ENCODE data around the gene ELOVL5.

Gene ELOVL5

DNA sequence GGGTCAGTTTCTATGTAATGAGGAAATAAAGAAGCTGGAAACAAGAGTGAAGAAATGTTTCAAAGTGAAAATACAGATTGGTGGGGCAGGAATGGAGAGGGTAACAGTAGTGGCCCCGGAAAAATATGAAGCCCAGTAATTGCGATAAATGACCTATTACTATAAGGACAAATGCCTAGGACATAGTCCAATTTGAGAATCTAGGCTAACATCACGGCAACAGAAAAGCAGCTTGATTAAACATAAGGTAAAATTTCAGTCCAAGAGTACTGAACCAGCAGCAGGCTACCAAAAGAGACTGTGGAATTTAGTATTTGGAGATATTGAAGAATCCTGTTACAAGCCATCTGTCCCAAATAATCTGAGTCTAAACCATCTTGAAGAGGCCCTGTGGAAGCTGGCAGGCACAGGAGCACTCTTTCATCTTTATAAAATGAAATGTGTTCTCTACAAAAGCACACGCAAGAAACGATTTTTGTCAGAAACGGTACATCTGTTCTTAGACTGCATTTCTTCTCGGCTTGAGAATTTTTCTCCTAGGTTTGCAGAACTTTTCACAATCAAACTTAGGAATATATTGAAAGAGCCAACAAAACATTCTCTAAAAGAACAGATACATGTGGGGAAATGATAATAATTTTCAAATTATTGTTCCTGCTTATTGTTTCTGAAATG, 49.3 kb downstream of the ELOVL5 start:
- Histone ChIP-seq H3K79me2 (ENCODE audit: low read length) (peaks cover 76% of the 10 kb centered on the region), H3K36me3 (replicated peaks; ENCODE audit: low read depth, low read length) (peaks cover 6% of the 10 kb centered on the region), H3K9ac (ENCODE audit: low read length) (no peak overlapping the region), H4K20me1 (ENCODE audit: insufficient read depth, low read length) (peaks cover 74% of the 10 kb centered on the region), H3K27ac (ENCODE audit: low read length) (no peak overlapping the region), H3K27me3 (ENCODE audit: low read depth, low read length) (no peaks in the 10 kb centered on the region), H3K4me1 (ENCODE audit: low read length) (peaks cover 9% of the 10 kb centered on the region), H3K4me3 (ENCODE audit: low read length) (no peak overlapping the region), H3K4me2 (ENCODE audit: low read length) (no peak overlapping the region), H2AFZ (ENCODE audit: low read depth, low read length) (no peak overlapping the region), H3K9me3 (ENCODE audit: insufficient read depth, low read length) (no peaks in the 10 kb centered on the region)
- TF ChIP-seq, protein P1, sequence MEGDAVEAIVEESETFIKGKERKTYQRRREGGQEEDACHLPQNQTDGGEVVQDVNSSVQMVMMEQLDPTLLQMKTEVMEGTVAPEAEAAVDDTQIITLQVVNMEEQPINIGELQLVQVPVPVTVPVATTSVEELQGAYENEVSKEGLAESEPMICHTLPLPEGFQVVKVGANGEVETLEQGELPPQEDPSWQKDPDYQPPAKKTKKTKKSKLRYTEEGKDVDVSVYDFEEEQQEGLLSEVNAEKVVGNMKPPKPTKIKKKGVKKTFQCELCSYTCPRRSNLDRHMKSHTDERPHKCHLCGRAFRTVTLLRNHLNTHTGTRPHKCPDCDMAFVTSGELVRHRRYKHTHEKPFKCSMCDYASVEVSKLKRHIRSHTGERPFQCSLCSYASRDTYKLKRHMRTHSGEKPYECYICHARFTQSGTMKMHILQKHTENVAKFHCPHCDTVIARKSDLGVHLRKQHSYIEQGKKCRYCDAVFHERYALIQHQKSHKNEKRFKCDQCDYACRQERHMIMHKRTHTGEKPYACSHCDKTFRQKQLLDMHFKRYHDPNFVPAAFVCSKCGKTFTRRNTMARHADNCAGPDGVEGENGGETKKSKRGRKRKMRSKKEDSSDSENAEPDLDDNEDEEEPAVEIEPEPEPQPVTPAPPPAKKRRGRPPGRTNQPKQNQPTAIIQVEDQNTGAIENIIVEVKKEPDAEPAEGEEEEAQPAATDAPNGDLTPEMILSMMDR (IDR thresholded peaks at IDR 0.05; ENCODE audit: low read depth, low read length): no peak
- TF ChIP-seq EZH2phosphoT487 (IDR thresholded peaks at IDR 0.05; ENCODE audit: low read depth): no peak

DNA sequence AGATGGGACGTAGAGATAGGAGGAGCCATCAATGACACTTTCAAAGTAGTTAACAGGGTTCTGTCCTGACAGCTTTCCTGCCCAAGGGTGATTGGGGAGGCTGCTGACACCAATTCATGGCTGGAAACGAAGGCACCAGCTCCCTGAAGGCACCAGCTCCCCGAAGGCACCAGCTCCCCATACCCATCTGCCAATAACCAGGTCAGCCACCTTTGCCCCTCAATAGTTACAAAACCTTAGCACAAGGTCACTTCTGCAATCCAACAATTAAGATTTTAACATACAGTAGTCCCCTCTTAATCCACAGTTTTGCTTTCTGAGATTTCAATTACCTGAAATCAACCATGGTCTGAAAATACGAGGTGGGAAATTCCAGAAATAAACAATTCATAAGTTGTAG, 51.7 kb downstream of the ELOVL5 start:
- Histone ChIP-seq H3K9ac (ENCODE audit: low read length) (no peak overlapping the region), H4K20me1 (ENCODE audit: insufficient read depth, low read length) (peaks cover 60% of the 10 kb centered on the region), H3K4me3 (ENCODE audit: low read length) (no peak overlapping the region), H3K27me3 (ENCODE audit: low read depth, low read length) (no peaks in the 10 kb centered on the region), H3K36me3 (replicated peaks; ENCODE audit: low read depth, low read length) (peaks cover 16% of the 10 kb centered on the region), H3K9me3 (ENCODE audit: insufficient read depth, low read length) (no peaks in the 10 kb centered on the region), H3K4me1 (ENCODE audit: low read length) (peaks cover 9% of the 10 kb centered on the region), H3K27ac (ENCODE audit: low read length) (no peak overlapping the region), H2AFZ (ENCODE audit: low read depth, low read length) (no peak overlapping the region), H3K79me2 (ENCODE audit: low read length) (peaks cover 56% of the 10 kb centered on the region), H3K4me2 (ENCODE audit: low read length) (no peak overlapping the region)
- TF ChIP-seq EZH2phosphoT487 (IDR thresholded peaks at IDR 0.05; ENCODE audit: low read depth): no peak
- TF ChIP-seq, protein P1 (IDR thresholded peaks at IDR 0.05; ENCODE audit: low read depth, low read length): no peak

DNA sequence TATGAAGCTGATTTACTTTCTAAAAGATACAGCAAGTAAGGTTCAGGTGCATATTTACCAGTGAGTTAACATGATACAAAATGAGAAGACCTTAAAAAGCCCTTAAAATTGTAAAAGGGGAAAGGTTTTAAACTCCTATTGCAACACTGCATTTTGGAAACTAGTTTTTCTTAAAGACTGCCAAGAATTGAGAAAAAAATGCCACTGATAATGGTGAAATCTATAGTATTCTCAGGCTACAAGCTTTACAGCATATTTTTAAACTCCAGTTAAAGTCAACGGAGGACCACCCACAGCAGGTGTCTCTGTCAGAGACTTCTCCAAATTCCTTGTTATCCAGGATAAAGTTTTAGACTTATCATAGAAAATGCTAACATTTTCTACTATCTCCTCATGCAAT, 53.6 kb downstream of the ELOVL5 start:
- Histone ChIP-seq H4K20me1 (ENCODE audit: insufficient read depth, low read length) (peaks cover 52% of the 10 kb centered on the region), H3K27ac (ENCODE audit: low read length) (no peak overlapping the region)

DNA sequence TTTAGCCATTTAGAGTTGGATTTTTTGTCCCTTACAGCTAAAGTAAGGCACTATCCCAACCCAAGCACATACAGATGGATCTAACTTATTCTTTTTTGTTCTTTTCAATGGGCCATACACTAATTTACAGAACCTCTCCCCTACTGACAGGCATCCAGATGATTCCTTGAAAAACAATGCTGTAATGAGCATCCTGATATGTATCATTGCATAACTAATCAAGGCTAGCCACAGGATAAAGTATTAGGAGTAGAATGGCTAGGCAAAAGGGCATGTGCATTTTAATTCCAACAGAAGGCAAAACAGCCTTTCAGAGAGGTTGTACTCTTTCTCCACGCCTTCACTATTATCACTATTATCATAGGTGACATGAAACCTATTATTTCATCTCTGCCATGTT, 54.1 kb downstream of the ELOVL5 start:
- Histone ChIP-seq H3K4me2 (ENCODE audit: low read length) (no peak overlapping the region), H3K4me1 (ENCODE audit: low read length) (peaks cover 23% of the 10 kb centered on the region), H3K9me3 (ENCODE audit: insufficient read depth, low read length) (no peaks in the 10 kb centered on the region), H3K36me3 (replicated peaks; ENCODE audit: low read depth, low read length) (peaks cover 37% of the 10 kb centered on the region), H3K4me3 (ENCODE audit: low read length) (no peak overlapping the region), H3K27me3 (ENCODE audit: low read depth, low read length) (no peaks in the 10 kb centered on the region), H4K20me1 (ENCODE audit: insufficient read depth, low read length) (peaks cover 46% of the 10 kb centered on the region), H3K79me2 (ENCODE audit: low read length) (peaks cover 32% of the 10 kb centered on the region), H3K27ac (ENCODE audit: low read length) (no peak overlapping the region), H3K9ac (ENCODE audit: low read length) (no peak overlapping the region), H2AFZ (ENCODE audit: low read depth, low read length) (no peak overlapping the region)
- TF ChIP-seq EZH2phosphoT487 (IDR thresholded peaks at IDR 0.05; ENCODE audit: low read depth): no peak
- TF ChIP-seq, protein P1 (IDR thresholded peaks at IDR 0.05; ENCODE audit: low read depth, low read length): no peak

More for the DNA sequence above, 53.6 kb downstream of the ELOVL5 start:
- peaks cover 32% of the 10 kb centered on the region for H3K36me3 ChIP-seq (replicated peaks; ENCODE audit: low read depth, low read length)
- H3K79me2 ChIP-seq (ENCODE audit: low read length): peaks cover 37% of the 10 kb centered on the region
- no peak overlapping the region for H3K4me3 ChIP-seq (ENCODE audit: low read length)
- H3K27me3 ChIP-seq (ENCODE audit: low read depth, low read length): no peaks in the 10 kb centered on the region
- no peak overlapping the region for H3K4me2 ChIP-seq (ENCODE audit: low read length)
- H2AFZ ChIP-seq (ENCODE audit: low read depth, low read length): no peak overlapping the region
- H3K9me3 ChIP-seq (ENCODE audit: insufficient read depth, low read length): no peaks in the 10 kb centered on the region
- peaks cover 23% of the 10 kb centered on the region for H3K4me1 ChIP-seq (ENCODE audit: low read length)
- no peak overlapping the region for H3K9ac ChIP-seq (ENCODE audit: low read length)
- TF ChIP-seq, protein P1 (IDR thresholded peaks at IDR 0.05; ENCODE audit: low read depth, low read length): no peak
- TF ChIP-seq EZH2phosphoT487 (IDR thresholded peaks at IDR 0.05; ENCODE audit: low read depth): no peak

Data from OCI-LY3 (cell line).